AG04449 (cell line): Measurements from ENCODE around the gene TANC1.

ENCODE experiments used
- CTCF ChIA-PET: fragments of 350-600 bp; formaldehyde crosslinking; extraction: SDS; loops from one replicate; lab custom pipeline; 2021; ENCODE audit warnings: antibody characterized with exemption; lab: Yijun Ruan, JAX
- POLR2A ChIA-PET: fragments of 400-600, 350-600 bp; formaldehyde crosslinking; extraction: SDS; loops from one replicate; lab custom pipeline; 2020; ENCODE audit warnings: antibody characterized with exemption, inconsistent platforms; lab: Yijun Ruan, JAX
- DNase-seq: peaks from one replicate; pipeline ENCODE4 v3.0.0-alpha.2; 2010; ENCODE audit warnings: low read depth, low spot score
- H3K4me3 ChIP-seq: 2 replicates; pipeline ENCODE4 v1.5.1; 2011; ENCODE audit warnings: low read depth, mild to moderate bottlenecking, control low read depth, low read length
- TF ChIP-seq, protein P1 (sequence below): IDR thresholded peaks from one replicate; pipeline ENCODE4 v1.5.1; 2011; ENCODE audit warnings: mild to moderate bottlenecking, moderate library complexity, low read length, control low read depth, inconsistent platforms; ENCODE audit not compliant: insufficient read depth; ENCODE audit errors: missing control alignments

Gene TANC1

DNA sequence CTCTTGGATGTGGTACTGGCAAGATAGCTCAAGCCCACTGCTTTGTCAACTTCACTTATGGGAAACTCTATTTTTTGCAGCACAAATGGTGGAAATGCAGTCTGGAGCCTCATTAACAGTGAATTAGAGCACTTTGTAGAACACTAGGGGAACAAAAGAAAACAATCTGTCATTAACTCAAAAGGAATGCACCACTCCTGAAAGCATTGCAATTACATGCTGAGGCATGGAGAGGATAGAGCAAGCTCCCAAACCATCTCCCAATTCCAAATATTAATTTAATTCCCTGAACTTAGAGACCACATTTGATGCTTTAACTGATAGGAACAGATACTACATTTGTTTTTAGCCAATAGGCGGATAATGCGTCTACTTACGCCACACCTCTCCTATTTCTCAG is 32.8 kb upstream of the TANC1 start:
- TF ChIP-seq, protein P1, sequence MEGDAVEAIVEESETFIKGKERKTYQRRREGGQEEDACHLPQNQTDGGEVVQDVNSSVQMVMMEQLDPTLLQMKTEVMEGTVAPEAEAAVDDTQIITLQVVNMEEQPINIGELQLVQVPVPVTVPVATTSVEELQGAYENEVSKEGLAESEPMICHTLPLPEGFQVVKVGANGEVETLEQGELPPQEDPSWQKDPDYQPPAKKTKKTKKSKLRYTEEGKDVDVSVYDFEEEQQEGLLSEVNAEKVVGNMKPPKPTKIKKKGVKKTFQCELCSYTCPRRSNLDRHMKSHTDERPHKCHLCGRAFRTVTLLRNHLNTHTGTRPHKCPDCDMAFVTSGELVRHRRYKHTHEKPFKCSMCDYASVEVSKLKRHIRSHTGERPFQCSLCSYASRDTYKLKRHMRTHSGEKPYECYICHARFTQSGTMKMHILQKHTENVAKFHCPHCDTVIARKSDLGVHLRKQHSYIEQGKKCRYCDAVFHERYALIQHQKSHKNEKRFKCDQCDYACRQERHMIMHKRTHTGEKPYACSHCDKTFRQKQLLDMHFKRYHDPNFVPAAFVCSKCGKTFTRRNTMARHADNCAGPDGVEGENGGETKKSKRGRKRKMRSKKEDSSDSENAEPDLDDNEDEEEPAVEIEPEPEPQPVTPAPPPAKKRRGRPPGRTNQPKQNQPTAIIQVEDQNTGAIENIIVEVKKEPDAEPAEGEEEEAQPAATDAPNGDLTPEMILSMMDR: no peak
- ChIA-PET CTCF (interaction anchor here (1.0 to 2.2 kb wide), 3 partner anchors 16 to 183 kb away, joined by 4 to 7 read pairs (median 6); no protein-coding TSS in a partner anchor), POLR2A (no interaction called here)
- H3K4me3 ChIP-seq: no peak overlapping the region
- no peak for DNase-seq

DNA sequence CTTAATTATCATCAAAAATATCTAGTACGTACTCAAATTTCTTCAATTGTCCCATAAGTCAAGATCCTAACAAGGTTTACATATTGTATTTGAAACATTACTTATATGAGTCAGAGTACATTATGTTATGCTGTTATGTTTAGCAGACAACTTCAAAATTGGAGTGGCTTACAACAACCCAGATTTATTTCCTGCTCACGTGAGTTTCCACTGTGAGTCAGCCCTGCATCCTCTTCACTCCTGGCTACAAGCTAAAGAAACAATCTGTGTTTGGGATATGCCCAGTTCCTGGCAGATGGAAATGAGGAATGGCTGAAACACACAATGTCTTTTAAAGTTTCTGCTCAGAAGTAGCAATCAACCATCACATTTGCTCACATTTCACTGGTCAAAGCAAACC is 31.5 kb upstream of the TANC1 start:
- DNase-seq: no peak
- ChIA-PET CTCF (no interaction called here), POLR2A (interaction anchor here (0.6 kb wide), 1 partner anchor 199 kb away, joined by 3 read pairs; no protein-coding TSS in a partner anchor)
- TF ChIP-seq, protein P1: no peak
- H3K4me3 ChIP-seq: no peak overlapping the region

DNA sequence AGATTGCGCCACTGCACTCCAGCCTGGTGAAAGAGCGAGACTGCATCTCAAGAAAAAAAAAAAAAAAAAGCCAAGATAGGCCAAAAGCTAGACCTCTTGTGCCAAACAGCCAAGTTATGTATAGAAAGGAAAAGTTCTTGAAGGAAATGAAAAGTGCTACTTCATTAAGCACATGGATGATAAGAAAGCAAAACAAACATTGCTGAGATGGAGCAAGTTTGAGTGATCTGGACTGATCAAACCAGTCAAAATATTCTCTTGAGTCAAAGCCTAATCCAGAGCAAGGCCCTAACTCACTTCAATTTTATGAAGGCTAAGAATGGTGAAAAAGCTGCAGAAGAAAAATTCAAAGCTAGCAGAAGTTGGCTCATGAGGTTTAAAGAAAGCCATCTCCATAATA is 28.1 kb upstream of the TANC1 start:
- CTCF ChIA-PET: no interaction called here
- DNase-seq: no peak
- no peak overlapping the region for H3K4me3 ChIP-seq
- POLR2A ChIA-PET: no interaction called here
- TF ChIP-seq, protein P1: no peak

DNA sequence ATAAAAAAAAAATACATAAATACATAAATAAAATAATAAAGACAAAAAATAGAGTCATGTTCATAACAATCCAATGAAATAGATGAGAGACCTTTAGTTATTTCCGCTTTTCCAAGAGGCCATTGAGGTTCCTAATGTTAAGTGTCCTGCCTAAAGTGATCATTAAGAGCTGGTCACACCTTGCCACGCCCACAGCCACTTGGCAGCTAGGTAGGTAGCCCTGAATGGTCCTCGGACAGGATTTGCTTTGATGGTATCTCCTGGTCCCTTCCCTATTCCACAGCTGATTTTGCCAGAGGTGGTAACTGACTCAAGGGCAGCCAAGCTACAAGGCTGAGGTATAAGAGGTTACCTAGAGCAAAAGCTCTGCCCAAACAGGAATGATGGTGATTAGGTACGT is 24.5 kb upstream of the TANC1 start:
- H3K4me3 ChIP-seq: no peak overlapping the region
- no peak for DNase-seq
- ChIA-PET POLR2A (no interaction called here), CTCF (no interaction called here)
- TF ChIP-seq, protein P1: no peak

DNA sequence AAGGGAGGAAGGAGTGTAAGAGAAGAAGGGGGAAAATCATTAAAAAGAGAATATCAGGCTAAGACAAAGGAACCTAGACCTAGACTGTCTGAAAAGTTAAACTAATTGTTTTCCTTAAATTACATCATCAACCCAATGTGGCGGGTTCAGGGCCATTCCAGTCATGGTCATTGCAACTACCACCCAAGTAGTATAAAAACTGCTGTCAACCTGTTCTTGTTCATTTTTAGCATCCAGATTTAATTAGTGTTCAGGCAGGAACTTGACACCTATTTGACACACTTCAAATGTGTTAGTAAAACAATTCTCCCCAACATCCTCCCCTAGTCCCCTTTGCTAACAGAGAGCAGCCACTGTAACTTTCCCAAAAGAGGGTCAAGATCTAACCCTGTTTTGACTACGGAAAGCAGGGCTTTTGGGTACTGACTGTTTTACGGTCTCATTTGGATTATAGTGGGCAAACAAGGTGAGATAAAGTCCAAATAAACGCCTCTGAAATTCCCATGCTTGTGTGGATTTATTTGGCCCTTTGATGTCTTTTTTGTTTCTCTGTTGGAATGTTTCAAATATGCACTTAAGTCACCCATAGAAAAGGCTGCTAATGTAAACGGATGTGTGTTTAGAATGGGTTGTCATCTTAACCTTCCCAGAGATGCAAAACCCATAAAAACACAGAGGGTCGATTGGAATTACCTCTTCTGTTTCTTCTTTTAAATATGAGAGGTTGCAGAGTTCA is 19.3 kb upstream of the TANC1 start:
- CTCF ChIA-PET: no interaction called here
- DNase-seq: no peak
- TF ChIP-seq, protein P1: no peak
- POLR2A ChIA-PET: no interaction called here
- H3K4me3 ChIP-seq: no peak overlapping the region

DNA sequence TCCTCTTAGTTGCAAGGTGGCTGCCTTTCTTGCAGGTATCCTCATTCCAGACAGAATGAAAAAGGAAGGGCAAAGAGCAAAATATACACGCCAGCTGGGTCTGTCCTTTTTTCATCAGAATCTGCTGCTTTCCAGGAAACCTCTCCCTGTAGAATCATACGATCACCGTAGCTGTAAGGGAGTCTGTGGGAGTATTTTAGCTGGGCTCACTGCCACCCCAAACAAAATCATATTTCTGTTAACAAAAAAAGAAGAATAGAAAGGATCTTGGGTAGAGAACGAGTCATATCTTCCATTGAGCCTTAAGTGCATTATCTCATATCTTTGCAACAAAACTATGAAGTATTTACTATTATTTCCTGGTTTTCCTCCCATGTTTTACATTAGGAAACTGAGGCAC is 15.0 kb upstream of the TANC1 start:
- no peak for DNase-seq
- POLR2A ChIA-PET: interaction anchor here (1.3 kb wide), 1 partner anchor 14 kb away, joined by 6 read pairs; the partner anchor contains the start of gene TANC1
- CTCF ChIA-PET: interaction anchor here (0.8 to 2.6 kb wide), 3 partner anchors 18 to 165 kb away, joined by 4 to 11 read pairs (median 4); no protein-coding TSS in a partner anchor
- H3K4me3 ChIP-seq: no peak overlapping the region
- TF ChIP-seq, protein P1: no peak
